Activated CD8-positive, alpha-beta memory T cell treated with anti-CD3 and anti-CD28 coated beads for 1 hour (primary cell): ENCODE results near the gene FNDC3A.
"Not testable (repeated sequence)": the region's sequence is repeated elsewhere in the genome, so short reads cannot be mapped to it uniquely, and the experiment has no call there.

Experiments
- DNase-seq, 2 donors: peaks; one replicate each; pipeline ENCODE4 v3.0.0-alpha.2; 2020; ENCODE audit warnings: low read depth in 1 of 2; ENCODE audit errors: extremely low read depth in 1 of 2

The FNDC3A gene

GRCh38 chr13:49071341-49071937 lies 95.7 kb downstream of the FNDC3A start:
- no peak for DNase-seq

- no peak for DNase-seq
These were observed 107.2 kb downstream of the FNDC3A start for GRCh38 chr13:49082653-49083536.

- no peak for DNase-seq
These were observed 109.2 kb downstream of the FNDC3A start for GRCh38 chr13:49084961-49085360.

GRCh38 chr13:49086722-49087121 lies 111.0 kb downstream of the FNDC3A start:
- DNase-seq: no peak

- DNase-seq: no peak
These were observed 117.7 kb downstream of the FNDC3A start for GRCh38 chr13:49093376-49093775.

GRCh38 chr13:49097374-49097773 lies 121.7 kb downstream of the FNDC3A start:
- DNase-seq: no peak

GRCh38 chr13:49098198-49098597 lies 122.5 kb downstream of the FNDC3A start:
- no peak for DNase-seq

- DNase-seq: no peak
These were observed 123.2 kb downstream of the FNDC3A start for GRCh38 chr13:49098771-49099512.

GRCh38 chr13:49099513-49099877 lies 123.8 kb downstream of the FNDC3A start:
- DNase-seq: no peak

GRCh38 chr13:49100637-49101570 lies 125.2 kb downstream of the FNDC3A start:
- DNase-seq: no peak

- DNase-seq: no peak
These were observed 132.5 kb downstream of the FNDC3A start for GRCh38 chr13:49108196-49108595.

- peak; percentile 25 to 56 for DNase-seq
These were observed 134.6 kb downstream of the FNDC3A start for GRCh38 chr13:49110122-49110912.

- no peak for DNase-seq
These were observed 135.1 kb downstream of the FNDC3A start for GRCh38 chr13:49110913-49111170.

GRCh38 chr13:49112782-49113525 lies 137.2 kb downstream of the FNDC3A start:
- DNase-seq: no peak

GRCh38 chr13:49113526-49114286 lies 138.0 kb downstream of the FNDC3A start:
- no peak for DNase-seq

GRCh38 chr13:49116873-49117272 lies 141.2 kb downstream of the FNDC3A start:
- DNase-seq: no peak

- DNase-seq: not testable (repeated sequence)
These were observed 142.7 kb downstream of the FNDC3A start for GRCh38 chr13:49118455-49118854.

GRCh38 chr13:49124693-49125304 lies 149.1 kb downstream of the FNDC3A start:
- no peak for DNase-seq
